Heart right ventricle (tissue), 16 donors: ENCODE results near the gene FNBP1. TPM values are rescaled to one million over a fixed set of nuclear protein-coding genes. Genes with fewer than 3 reads are reported as not detected.
"Not testable (repeated sequence)": the region's sequence is repeated elsewhere in the genome, so short reads cannot be mapped to it uniquely, and the experiment has no call there.

Source experiments
- ATAC-seq, 8 donors: fragments of 200-7000 bp; cut with Tn5 transposase; one replicate each; pipeline ENCODE4 v1.9.1; 2020; ENCODE audit warnings: mild to moderate bottlenecking in 8 of 8, moderate library complexity in 8 of 8, moderate number of reproducible peaks in 1 of 8
- DNase-seq, 2 donors: peaks; one replicate each; pipeline ENCODE4 v3.0.0-alpha.2; 2020
- H3K27ac ChIP-seq, 10 donors: fragments of 200-600 bp; sonication (generic) in 2 of 10; one replicate each; pipeline versions ENCODE4 v1.5.0 to v1.8.0; 2020 to 2022; ENCODE audit warnings: mild to moderate bottlenecking in 3 of 10
- H3K27me3 ChIP-seq, 7 donors: fragments of 200-600 bp; one replicate each; pipeline ENCODE4 v1.8.0; 2021 to 2022; ENCODE audit warnings: mild to moderate bottlenecking in 2 of 7
- H3K36me3 ChIP-seq, 9 donors: fragments of 200-600 bp; sonication (generic) in 1 of 9; one replicate each; pipeline versions ENCODE4 v1.5.0 to v1.8.0; 2020 to 2022; ENCODE audit warnings: mild to moderate bottlenecking in 2 of 9
- H3K4me1 ChIP-seq, 9 donors: fragments of 200-600 bp; sonication (generic) in 1 of 9; one replicate each; pipeline versions ENCODE4 v1.5.0 to v1.8.0; 2020 to 2022; ENCODE audit warnings: mild to moderate bottlenecking in 4 of 9
- H3K4me3 ChIP-seq, 10 donors: fragments of 200-600 bp; sonication (generic) in 2 of 10; one replicate each; pipeline versions ENCODE4 v1.5.0 to v1.8.0; 2020 to 2022; ENCODE audit warnings: mild to moderate bottlenecking in 7 of 10, moderate library complexity in 2 of 10
- H3K9me3 ChIP-seq, 11 donors: fragments of 200-600 bp in 10 of 11; sonication (generic) in 2 of 11; one replicate each; pipeline versions ENCODE4 v1.5.0 to v1.8.0; 2013 to 2022; ENCODE audit warnings: mild to moderate bottlenecking in 2 of 11, control low read depth in 1 of 11, moderate library complexity in 1 of 11
- WGBS, 2 donors: extraction: QIAGEN DNeasy Blood & Tissue Kit; methylation state at CpG; one replicate each; pipeline ENCODE4 v1.1.7; 2013; ENCODE audit warnings: inconsistent platforms in 1 of 2; 5-methylcytosine and 5-hydroxymethylcytosine counted together
- intact Hi-C, 10 donors: fragments of 100-400 bp; cut with DNase I; formaldehyde crosslinking; loops; one replicate each; pipeline versions ENCODE4 v1.11.1 to v1.14.2; 2022
- polyA plus RNA-seq, 2 donors: library from polyadenylated mRNA; stranded (reverse); fragments of 200-250 nt; gene quantifications; one replicate each; pipeline ENCODE4 v1.2.3, GENCODE V29; 2013
- total RNA-seq, 10 donors: library from RNA; stranded (reverse); fragmentation: NEBNext Ultra II Directional in 3 of 10; extraction: Animal tissue kit (Norgen Biotek cat#: 25700) in 3 of 10; gene quantifications; one replicate each; pipeline versions ENCODE4 v1.2.1 to v1.2.4, GENCODE V29; 2021 to 2023
- TF ChIP-seq, protein P1 (sequence below), 9 donors: fragments of 200-600 bp; sonication (generic) in 2 of 9; IDR thresholded peaks; one replicate each; pipeline versions ENCODE4 v1.5.0 to v1.8.0; 2021 to 2022; ENCODE audit warnings: antibody characterized with exemption in 9 of 9, mild to moderate bottlenecking in 5 of 9, moderate library complexity in 1 of 9
- donor health status: Arrhythmogenic right ventricular cardiomyopathy.
- donor health status: ischemic (EF 13 %, LVEDD 7.1; RV severe dilation, severe dysfunction).
- donor health status: healthy with polysubstance abuse.
- donor health status: DM: no; HTN: yes; CAD: no.
- donor health status: DM: no; HTN: no; CAD: no.
- donor health status: ischemic (EF 25% LVEDD 6.9; RV normal size, moderate dysfunction).
- donor health status: ischemic (EF 25% LVEDD 5.7; RV mildly dilated, moderate dysfunction).
- donor health status: healthy.
- donor health status: DM: yes; HTN: yes; CAD: no.
- donor health status: Ischemic cardiomyopathy.
- donor health status: ischemic (EF 35%, LVEDD 5.7; RV mildly dilated, moderate dysfunction).
- donor health status: nonischemic (EF 11% LVEDD 7.7; RV severe dilation, severe dysfunction).
- donor health status: DM: yes; HTN: yes; CAD: no.
- donor health status: PGD.
- donor health status: ischemic (EF 29% LVEDD 5.4; RV normal size, mild dysfunction).
- donor health status: nonischemic (EF 23%, LVEDD 6.1; RV moderate dilation, normal function).

Gene FNBP1
- total and polyA plus RNA-seq, 12 donors: 7.4 to 38.4 (median 22.2) TPM

DNA sequence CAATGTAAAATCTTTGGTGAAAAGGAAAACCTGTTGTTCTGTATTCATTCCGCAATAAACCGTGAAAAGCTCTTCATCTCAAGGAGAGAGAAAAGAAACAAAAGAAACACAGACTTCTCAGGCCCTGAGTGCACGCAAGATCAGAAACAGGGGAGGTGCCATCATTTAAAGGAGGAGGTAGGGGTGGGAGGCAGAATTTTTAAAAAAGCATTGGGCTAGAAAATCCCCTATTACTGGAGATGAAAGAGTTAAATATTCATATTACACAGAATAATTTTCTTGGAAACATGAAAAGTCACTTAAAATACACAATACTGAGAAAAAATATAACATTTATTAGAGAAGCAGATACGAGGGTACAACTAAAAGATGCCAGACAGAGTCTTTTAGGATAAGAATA is 151.4 kb downstream of the FNBP1 start:
- Histone ChIP-seq H3K4me3 (no peak overlapping the region), H3K9me3 (no peaks in the 10 kb centered on the region), H3K27ac (peak overlapping the region in 3 of 10 donors; percentile 6 to 89 (median 22)), H3K27me3 (no peaks in the 10 kb centered on the region), H3K4me1 (peaks cover 0 to 65% (median 13%) of the 10 kb centered on the region in 9 donors), H3K36me3 (peaks cover 0 to 63% (median 13%) of the 10 kb centered on the region in 9 donors)
- DNase-seq: no peak
- intact Hi-C loops: no loop called here
- no peak for ATAC-seq
- 92 to 93% methylated on average over 4 of the region's 4 CpGs for WGBS, 2 donors
- TF ChIP-seq, protein P1, sequence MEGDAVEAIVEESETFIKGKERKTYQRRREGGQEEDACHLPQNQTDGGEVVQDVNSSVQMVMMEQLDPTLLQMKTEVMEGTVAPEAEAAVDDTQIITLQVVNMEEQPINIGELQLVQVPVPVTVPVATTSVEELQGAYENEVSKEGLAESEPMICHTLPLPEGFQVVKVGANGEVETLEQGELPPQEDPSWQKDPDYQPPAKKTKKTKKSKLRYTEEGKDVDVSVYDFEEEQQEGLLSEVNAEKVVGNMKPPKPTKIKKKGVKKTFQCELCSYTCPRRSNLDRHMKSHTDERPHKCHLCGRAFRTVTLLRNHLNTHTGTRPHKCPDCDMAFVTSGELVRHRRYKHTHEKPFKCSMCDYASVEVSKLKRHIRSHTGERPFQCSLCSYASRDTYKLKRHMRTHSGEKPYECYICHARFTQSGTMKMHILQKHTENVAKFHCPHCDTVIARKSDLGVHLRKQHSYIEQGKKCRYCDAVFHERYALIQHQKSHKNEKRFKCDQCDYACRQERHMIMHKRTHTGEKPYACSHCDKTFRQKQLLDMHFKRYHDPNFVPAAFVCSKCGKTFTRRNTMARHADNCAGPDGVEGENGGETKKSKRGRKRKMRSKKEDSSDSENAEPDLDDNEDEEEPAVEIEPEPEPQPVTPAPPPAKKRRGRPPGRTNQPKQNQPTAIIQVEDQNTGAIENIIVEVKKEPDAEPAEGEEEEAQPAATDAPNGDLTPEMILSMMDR (IDR thresholded peaks at IDR 0.05): no peak

DNA sequence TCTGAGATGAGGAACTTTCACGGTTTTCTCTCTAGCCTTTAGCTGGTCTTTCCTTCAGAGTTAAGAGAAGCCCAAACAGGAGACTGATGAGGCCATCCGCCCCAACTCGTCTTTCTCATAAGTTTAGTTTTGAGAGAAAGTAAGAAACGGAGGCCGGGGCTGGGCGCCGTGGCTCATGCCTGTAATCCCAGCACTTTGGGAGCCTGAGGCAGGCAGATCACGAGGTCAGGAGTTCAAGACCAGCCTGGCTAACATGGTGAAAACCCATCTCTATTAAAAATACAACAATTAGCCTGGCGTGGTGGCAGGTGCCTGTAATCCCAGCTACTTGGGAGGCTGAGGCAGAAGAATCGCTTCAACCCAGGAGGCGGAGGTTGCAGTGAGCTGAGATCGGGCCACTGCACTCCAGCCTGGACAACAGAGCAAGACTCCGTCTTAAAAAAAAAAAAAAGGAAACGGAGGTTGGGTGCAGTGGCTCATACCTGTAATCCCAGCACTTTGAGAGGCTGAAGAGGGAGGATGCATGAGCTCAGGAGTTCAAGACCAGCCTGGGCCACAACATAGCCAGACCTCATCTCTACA is 152.2 kb downstream of the FNBP1 start:
- H3K9me3 ChIP-seq, intact Hi-C loops, H3K27me3 ChIP-seq, DNase-seq, ATAC-seq: not testable (repeated sequence)
- peaks cover 0 to 56% (median 10%) of the 10 kb centered on the region in 9 donors for H3K36me3 ChIP-seq
- H3K27ac ChIP-seq: peak overlapping the region in 6 of 10 donors; percentile 10 to 89 (median 18)
- 89% methylated on average over 14 of the region's 14 CpGs for WGBS, 2 donors
- peaks cover 0 to 73% (median 20%) of the 10 kb centered on the region in 9 donors for H3K4me1 ChIP-seq
- peak overlapping the region in 1 of 10 donors; percentile 37 for H3K4me3 ChIP-seq

DNA sequence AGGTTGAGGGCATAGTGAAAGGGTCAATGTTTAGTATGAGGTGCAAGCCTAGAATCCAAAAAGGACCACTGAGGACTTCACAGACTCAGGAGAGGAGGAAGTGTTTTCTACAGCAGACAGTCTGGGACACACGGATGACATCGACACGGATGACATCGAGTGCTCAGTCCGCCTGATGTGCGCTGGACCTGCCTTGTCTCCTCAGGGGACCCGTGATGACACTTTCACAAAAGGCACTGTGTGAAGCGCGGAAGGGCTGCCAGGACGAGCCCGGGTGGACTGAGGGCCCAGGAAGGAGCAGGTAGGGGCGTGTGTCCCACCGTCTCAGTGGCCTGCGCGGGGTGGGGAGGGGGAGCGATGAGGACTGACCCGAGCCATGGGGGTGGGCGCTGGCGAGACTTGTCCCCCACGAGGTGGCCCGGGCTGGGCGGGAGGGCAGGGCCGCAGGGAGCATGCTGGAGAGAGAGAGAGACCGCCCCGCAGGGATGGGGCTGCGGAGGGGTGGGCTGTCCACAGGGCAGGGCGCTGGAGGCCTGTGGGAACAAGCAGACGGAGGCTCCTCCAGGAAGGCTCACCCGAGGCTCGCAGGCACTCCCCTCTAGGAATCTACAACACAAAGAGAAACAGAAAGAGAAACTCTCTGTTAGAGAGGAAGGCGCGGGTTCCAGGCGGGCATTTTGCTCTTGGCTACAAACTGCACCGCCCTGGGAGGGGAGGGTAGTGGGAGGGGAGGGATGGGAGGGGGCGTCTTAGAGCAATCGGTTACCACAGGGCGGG is 152.9 kb downstream of the FNBP1 start:
- H3K36me3 ChIP-seq: peaks cover 0 to 49% (median 3%) of the 10 kb centered on the region in 9 donors
- intact Hi-C loops: loop anchor here (5.0 to 10.0 kb wide), 13 partner anchors 42 to 352 kb away; partner anchors contain the start of genes FNBP1 (in 4 of the 10) and GPR107 (in 2 of the 10)
- no peaks in the 10 kb centered on the region for H3K9me3 ChIP-seq
- 77 to 81% methylated on average over 37 of the region's 37 CpGs for WGBS, 2 donors
- DNase-seq (no peak), ATAC-seq (no peak)
- peaks cover 0 to 80% (median 27%) of the 10 kb centered on the region in 9 donors for H3K4me1 ChIP-seq
- no peaks in the 10 kb centered on the region for H3K27me3 ChIP-seq
- H3K4me3 ChIP-seq: peak overlapping the region in 1 of 10 donors; percentile 37
- TF ChIP-seq, protein P1 (IDR thresholded peaks at IDR 0.05): no peak
- H3K27ac ChIP-seq: peak overlapping the region in 7 of 10 donors; percentile 10 to 89 (median 22)

DNA sequence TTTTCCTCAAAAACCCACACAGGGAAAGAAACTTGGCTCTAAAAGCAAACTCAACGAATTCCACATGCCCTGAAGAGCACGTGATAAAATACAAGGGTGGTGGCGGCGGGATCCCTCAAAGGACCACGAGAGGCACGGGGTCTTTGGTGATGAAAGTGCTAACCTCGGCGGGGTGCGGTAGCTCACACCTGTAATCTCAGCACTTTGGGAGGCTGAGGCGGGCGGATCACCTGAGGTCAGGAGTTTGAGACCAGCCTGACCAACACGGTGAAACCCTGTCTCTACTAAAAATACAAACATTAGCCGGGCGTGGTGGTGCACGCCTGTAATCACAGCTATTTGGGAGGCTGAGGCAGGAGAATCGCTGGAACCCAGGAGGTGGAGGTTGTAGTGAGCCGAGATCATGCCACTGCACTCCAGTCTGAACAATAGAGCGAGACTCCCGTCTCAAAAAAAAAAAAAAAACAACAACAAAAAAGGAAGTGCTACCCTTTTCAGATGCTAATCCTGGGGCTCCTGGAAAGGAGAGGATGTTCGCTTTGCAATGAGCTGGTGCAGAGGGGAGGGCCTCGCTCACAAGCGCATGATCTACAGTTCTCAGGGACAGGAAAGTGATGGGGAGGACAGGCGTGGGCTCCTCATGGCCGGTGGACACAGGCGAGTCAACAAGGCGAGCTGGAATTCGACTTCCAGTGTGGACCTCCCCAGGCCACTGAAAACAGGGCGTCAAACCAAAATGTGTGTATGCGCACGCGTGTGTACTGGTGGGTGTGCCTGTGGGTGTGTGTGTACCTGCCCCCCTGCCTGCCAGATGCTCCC is 153.7 kb downstream of the FNBP1 start:
- H3K27ac ChIP-seq: peak overlapping the region in 7 of 10 donors; percentile 75 to 92 (median 84)
- 90 to 91% methylated on average over 29 to 31 of the region's 31 CpGs for WGBS, 2 donors

More for the DNA sequence above, 153.7 kb downstream of the FNBP1 start:
- ATAC-seq (no peak), DNase-seq (no peak)
- H3K4me3 ChIP-seq: peak overlapping the region in 1 of 10 donors; percentile 49
- intact Hi-C loops: loop anchor here (5.0 to 10.0 kb wide), 13 partner anchors 43 to 353 kb away; partner anchors contain the start of genes FNBP1 (in 4 of the 10) and GPR107 (in 2 of the 10)
- no peaks in the 10 kb centered on the region for H3K27me3 ChIP-seq
- H3K4me1 ChIP-seq: peaks cover 0 to 88% (median 35%) of the 10 kb centered on the region in 9 donors
- TF ChIP-seq, protein P1 (IDR thresholded peaks at IDR 0.05): no peak
- no peaks in the 10 kb centered on the region for H3K9me3 ChIP-seq
- peaks cover 0 to 41% (median 0%) of the 10 kb centered on the region in 9 donors for H3K36me3 ChIP-seq
